Stimulated activated CD8-positive, alpha-beta memory T cell treated with anti-CD3 and anti-CD28 coated beads, Interleukin-15, amount 100 ng/mL, for 4 hours (primary cell): ENCODE measurements around the gene CERS1.

ENCODE experiments used
- DNase-seq, 2 donors: peaks; one replicate each; pipeline ENCODE4 v3.0.0-alpha.2; 2020; ENCODE audit warnings: low read depth in 2 of 2

CERS1 gene, protein sequence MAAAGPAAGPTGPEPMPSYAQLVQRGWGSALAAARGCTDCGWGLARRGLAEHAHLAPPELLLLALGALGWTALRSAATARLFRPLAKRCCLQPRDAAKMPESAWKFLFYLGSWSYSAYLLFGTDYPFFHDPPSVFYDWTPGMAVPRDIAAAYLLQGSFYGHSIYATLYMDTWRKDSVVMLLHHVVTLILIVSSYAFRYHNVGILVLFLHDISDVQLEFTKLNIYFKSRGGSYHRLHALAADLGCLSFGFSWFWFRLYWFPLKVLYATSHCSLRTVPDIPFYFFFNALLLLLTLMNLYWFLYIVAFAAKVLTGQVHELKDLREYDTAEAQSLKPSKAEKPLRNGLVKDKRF

DNA sequence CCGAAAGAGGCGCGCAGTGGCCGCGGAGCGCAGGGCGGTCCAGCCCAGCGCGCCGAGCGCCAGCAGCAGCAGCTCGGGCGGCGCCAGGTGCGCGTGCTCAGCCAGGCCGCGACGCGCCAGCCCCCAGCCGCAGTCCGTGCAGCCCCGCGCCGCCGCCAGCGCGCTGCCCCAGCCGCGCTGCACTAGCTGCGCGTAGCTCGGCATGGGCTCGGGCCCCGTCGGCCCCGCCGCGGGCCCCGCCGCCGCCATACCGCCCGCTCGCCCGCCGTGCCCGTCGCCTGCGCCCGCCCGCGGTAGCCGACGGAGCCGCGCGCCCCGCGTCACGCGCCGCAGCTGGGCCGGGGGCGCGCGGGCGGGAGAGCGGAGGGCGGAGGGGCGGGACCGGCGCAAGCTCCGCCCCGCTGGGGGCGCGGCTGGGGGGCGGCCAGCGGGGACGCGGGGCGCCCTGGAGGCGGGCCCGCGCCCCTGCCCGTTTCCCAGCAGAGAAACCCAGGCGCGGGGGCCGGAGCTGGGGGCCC, at the start of gene CERS1:
TSS of gene CERS1 (minus strand) at position 335 of the 518 bp plus-strand sequence. CDS start at position 249, 86 bp downstream.
- no peak for DNase-seq

DNA sequence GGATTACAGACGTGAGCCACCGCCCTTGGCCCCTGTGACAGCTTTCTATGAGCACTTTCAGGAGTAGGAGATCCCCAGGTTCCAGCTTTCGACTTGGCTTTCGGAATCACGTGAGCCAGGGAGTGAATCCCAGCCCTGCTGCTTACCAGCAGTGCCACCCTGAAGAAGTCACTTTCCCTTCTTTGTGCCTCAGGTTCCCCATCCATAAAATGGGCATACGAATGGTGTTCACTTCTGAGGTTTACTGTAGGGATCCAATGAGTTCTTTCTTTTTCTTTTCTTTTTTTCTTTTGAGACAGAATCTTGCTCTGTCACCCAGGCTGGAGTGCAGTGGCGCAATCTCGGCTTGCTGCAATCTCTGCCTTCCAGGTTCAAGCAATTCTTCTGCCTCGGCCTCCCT, 49.3 kb upstream of the CERS1 start:
- no peak for DNase-seq

DNA sequence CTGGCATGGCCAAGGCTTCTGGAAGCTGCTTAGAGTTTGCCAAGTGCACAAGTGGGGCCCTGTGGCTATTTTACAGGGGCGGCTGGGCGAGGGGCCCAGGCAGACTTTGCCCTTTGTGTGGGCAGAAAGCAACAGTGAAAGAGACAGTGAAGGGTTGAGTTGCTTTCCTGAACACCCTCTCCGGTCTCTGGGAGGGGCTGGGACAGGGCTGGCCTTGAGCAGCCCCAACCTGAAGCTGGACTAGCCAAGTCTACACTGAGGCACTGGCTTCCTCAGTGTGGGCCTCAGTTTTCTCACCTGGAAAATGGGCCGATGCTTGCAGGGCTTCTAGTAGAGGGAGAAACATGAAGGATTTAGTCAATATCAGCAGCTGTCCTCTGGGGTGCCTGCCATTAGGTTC, 47.5 kb upstream of the CERS1 start:
- no peak for DNase-seq

DNA sequence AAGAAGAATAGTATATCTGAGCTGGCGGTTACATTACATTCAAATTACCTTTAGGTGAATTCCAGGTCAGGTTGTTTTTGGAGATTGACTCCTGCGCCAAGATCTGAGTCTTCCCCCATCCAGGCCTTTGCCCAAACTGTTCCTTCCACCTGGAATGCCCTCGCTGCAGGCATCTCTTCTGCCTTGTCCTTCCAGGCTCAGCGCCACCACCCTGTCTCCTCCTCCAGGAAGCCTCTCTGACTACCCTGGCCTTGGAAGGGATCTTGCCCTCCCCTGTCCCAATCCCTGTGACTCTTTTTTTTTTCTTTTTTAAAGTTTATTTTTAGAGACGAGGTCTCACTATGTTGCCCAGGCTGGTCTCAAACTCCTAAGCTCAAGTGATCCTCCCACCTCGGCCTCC, 46.7 kb upstream of the CERS1 start:
- no peak for DNase-seq

DNA sequence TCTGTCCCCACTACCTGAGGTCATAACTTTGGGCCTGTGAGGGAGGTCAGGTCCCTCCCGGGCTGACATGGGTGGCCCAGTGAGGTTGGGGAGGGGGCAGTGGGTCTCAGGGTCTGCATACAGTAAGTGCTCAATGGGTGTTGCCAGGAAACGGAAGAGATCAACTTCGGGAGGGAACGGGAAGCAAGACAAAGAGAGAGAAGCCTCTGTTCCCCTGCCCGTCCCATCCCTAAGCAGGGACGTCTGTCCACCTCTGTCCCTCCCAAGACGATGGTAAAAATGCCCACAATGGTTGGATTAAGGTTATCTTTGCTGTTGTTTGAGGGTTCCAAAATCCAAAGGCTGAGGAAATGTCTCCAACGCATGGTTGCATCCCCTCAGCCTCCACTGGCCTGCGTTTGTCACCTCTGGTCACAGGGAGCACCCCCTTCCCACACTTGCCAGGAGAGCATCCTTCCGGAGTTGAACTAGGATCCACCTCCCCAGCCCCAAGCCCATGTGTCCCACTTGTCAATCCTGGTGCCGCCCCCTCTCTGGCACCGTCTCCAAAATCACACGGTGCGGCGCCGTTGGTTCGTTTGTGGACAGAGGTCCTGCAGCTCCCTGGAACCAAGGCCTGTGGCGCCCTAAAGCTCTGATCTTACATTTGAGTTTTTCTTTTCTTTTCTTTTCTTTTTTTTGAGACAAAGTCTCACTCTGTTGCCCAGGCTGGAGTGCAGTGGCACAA, 45.8 kb upstream of the CERS1 start:
- DNase-seq: no peak

DNA sequence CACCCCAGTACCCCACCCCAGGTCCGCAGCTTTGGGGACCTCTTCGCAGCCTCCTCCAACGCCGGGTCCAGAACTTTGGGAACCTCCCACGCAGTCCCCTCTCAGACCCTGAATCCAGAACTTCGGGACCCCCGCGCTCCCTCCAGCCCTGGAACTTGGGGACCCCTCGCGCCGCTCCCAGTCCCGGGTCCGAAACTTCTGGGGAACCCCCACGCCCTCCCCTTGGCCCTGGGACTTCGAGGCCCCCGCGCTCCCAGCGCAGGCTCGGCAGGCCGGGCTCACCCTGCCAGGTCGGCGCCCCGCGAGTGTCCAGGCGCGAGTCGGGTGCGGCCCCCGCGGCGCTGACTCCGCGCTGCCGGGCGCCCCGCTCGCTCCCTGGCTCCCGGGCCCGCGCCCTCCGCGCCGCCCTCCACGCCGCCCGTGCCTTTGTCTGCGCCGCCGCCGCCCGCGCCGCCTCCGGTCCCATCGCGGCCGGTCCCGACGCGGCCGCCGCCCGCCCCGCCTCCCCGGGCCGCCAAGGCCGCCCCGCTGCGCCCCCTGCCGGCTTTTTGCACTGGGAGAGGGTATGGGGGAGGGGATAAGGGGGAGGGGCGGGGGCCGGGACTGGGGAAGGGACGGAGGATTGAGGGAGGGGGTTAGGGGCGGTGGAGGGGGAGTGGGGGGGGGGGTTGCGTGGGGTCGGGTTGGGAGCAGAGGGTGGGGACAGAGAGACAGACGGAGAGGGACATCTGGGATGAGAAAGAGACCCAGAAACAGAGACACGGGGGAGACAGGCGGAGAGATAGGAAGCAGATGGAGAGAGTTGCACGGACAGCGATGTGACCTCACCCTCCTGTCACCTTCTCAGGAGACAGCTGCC, 45.0 kb upstream of the CERS1 start, which contains the start of gene HOMER3:
TSS of gene HOMER3 (minus strand) at position 449 of the 859 bp plus-strand sequence. CDS start 2,235 bp downstream, outside the sequence.
- DNase-seq: peak; percentile 29 to 49

DNA sequence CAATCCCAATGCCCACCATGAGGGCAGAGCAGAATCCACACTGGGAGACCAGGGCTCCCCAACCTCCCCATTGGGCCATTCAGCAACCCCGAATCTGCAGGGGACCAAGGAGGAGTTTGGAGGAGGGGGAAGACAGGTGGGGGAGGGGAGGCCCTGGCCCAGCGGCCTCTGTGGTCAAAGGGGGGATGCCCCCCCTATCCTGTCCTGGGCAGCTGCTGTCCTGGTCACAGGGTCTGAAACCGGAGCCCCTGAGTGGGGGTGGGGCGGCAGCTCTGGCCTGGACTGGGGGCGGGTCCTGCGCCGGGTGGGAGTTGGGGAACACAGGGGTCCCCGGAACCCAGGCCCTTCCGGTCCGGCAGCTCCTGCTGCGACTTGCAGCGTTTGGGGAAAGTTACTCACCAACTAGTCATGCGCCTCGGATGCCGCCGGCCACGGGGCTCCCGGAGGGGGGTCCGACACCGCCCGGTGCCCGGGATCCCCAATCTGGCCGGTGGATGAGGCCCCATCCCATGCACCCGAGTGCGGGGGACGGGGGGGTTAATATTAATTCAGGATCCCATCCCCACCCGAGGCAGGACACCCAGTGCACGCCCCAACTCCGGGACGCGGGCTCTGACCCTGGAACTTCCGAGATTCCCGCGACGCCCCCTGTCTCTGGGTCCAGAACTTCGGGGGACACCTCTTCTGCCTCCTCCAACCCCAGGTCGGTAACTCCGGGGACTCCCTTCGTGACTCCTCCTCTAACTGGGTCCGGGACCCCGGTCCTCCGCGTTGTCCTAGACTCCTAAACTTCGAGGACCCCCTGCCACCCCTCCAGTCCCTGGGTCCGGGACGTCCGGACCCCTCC, 44.2 kb upstream of the CERS1 start:
- no peak for DNase-seq

DNA sequence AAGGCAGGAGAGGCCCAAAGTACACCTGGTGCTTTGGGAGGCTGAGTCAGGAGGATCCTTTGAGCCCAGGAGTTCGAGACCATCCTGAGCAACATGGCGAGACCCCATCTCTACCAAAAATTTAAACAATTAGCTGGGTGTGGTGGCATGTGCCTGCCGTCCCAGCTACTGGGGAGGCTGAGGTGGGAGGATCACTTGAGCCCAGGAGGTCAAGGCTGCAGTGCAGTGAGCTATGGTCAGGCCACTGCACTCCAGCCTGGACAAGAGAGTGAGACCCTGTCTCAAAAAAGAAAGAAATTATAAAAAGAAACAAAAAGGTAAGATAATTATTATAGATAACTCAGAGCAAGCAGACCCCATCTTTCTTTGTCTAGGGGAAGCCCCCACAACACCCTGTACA, 43.2 kb upstream of the CERS1 start:
- DNase-seq: no peak

DNA sequence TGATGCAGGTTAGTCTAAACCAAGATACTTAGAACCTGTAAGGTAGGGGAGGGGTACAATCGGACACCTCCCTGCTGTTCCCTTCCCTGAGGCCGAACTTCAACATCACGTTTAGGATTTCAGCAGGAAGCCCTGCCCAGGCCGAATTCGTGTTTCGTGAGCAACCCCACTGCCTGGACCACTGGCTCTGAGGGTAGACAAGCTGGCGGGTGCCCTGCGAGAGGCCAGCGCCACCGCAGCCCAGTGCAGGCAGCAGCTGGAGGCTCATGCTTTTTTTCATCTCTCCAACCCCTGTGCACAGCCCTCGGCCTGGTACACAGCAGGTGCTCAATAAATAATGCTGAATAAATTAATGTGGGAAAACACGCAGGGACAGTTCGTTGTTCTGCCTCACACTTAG, 37.3 kb upstream of the CERS1 start:
- no peak for DNase-seq

DNA sequence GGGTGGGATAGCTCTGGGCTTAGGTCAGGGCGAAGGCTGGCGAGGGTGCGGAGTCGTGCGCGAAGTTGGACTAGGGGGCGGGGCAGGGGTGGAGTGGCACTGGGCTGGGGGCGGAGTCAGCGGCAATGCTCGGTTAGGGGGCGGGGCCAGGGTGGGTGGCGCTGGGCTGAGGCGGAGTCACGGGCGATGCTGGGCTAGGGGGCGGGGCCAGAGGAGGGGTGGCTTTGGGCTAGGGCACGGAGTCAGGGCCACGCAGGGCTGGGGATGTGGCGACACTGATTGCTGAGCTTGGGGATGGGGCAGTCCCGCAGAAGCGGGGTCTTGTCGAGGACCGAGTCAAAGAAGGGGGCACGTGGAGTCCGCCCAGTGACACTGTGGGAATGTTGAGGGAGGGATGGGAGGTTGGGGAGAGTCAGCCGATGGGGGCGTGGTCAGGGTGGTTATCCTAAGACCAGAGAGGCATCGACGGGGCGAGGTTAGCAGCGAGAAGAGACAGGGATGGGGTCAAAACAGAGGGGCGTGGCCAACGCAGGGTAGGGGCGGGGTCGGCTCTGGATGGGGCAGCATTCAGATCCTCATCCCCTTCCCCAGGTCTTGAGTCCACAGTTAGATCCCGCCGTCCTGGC, 36.4 kb upstream of the CERS1 start:
- peak; percentile 37 to 65 for DNase-seq

DNA sequence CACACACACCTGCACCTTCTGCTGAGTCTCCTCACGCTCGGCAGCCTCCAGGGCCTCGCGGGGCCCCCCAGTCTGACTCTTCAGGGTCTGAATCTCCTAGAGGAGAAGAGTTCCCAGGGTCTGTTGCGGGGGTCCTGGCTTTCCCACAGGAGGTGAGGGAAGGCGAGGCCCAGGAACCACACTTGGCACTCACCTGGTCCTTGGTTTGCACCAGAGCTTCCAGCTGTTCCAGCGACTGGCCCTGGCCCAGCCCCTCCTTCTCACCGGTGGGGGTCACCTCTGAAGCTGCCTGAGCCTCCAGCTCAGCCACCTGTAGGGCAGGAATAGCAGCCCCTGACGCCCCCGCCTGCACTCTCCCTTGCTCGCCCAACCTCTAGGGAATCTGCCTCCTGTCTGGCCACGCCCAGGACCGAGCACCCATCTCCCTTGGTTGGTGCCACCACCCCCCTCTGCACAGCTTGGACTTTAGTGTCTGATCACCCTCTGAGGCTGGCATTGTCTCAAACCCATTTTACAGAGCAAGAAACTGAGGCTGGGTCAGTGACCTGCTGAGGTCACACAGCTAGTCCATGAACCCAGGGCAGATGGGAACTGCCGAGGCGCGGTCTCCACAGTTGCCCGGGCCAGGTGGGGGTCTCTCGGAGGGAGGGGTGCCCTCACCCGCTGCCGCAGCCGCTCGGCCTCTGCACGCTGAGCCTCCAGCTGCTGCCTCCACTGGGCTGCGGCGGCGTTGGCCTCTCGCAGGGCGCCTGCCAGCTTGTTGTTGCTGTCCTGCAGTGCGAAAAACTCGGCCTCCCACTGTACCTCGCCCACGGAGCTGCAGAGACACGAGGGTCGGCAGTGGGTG, 35.6 kb upstream of the CERS1 start:
- DNase-seq: no peak

DNA sequence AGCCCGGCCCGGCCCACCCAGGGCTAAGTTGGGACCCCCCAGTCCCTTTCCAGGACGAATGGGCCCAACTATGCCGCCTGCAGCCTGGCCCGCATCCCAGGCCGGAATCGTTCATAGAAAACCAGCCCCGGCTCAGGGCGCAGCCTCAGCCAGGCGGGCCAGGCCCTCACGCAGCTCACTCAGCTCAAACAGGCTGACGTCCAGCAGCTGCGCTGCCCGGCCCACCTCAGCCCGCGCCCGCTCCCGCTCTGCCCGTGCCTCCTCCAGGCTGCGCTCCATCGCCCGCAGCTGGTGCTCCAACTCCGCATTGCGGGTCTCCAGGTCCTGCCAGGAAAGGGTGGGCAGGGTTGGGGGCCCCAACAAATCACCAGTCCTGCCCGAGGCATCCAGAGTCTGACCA, 33.4 kb upstream of the CERS1 start:
- DNase-seq: no peak

DNA sequence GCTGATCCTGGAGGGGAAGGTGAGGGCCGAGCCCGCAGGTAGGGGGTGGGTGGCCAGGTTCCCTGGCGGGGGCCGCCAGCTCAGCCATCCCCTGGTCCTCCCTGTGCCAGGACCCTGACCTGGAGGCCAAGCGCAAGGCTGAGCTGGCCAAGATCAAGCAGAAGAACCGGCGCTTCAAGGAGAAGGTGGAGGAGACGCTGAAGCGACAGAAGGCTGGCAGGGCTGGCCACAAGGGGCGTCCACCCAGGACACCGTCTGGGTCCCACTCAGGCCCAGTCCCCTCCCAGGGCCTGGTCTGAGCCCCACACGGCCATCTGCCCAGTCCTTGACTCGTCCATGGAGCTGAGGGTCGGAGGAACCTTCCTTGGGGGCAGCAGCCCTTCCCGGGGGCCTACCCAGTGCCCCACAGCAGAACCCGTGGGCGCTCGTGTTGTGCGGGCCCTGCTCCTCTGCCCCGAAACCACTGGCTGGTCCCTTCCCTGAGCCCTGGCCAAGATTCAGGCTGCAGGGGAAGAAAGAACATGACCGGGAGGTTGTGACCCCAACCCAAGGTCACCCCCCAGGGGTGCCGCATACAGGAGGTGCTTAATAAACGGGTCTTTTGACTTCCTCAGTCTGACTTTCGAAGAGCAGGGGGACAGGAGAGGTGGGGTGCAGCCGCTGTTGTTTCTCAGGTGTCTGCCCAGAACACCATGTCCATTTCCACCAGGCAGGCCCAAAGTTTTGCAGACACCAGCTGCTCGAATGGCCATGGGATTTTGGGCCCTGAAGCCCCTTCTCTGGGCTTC, 32.3 kb upstream of the CERS1 start:
- DNase-seq: no peak

DNA sequence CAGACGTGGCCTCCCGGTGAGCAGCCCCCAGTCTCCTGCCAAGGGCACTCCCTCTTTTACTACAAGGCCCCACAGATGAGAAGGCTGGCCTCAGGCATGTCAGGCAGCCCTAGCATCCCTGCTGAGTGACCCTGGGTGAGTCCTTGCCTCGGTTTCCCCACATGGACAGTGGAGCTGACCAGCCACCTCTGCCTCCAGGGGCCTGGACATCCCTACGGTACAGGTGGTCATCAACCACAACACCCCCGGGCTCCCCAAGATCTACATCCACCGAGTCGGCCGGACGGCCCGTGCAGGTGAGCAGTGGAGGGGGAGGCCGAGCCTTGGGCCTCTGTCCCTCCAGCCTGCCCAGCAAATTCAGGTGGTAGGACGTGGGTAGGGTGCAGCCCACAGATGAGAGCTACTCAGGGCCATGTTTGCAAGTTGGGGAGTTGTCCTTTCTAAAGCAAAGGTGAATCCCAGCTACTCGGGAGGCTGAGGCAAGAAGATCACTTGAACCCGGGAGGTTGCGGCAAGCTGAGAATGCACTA, 28.8 kb upstream of the CERS1 start:
- DNase-seq: no peak

DNA sequence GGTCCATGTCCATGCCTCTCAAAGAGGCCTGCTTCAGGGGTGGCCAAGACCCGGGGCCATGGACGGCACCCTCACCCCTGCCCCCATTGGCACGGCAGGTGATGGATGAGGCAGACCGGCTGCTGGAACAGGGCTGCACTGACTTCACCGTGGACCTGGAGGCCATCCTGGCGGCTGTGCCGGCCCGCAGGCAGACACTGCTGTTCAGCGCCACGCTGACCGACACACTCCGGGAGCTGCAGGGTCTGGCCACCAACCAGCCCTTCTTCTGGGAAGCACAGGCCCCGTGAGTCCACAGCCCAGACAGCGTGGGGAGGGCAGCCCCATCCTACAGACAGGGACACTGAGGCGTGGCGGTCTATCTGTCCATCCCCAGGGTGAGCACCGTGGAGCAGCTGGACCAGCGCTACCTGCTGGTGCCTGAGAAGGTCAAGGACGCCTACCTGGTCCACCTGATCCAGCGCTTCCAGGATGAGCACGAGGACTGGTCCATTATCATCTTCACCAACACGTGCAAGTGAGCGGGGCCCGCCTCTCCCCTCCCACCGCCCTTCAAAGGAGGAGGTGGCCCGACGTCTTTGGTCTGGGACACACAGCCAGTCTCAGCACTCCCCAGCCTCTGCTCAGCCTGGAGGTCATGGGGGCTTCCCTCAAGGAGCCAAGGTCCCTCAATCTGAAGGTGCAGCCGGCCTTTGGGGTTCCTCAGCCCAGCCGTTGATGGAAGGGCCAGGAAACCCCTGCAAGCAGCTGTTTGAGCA, 26.4 kb upstream of the CERS1 start:
- no peak for DNase-seq

DNA sequence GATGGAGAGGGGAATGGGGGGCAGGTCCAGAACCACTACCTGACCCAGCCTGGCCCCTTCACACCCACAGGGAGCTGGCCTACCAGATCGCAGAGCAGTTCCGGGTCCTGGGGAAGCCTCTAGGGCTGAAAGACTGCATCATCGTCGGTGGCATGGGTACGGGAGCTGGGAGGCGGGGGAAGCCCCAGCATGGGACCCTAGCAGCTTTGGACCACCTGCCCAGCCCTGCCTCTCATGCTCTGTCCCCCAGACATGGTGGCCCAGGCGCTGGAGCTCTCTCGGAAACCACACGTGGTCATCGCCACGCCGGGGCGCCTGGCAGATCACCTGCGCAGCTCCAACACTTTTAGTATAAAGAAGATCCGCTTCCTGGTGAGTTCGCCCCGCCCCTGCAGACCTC, 25.6 kb upstream of the CERS1 start:
- no peak for DNase-seq

DNA sequence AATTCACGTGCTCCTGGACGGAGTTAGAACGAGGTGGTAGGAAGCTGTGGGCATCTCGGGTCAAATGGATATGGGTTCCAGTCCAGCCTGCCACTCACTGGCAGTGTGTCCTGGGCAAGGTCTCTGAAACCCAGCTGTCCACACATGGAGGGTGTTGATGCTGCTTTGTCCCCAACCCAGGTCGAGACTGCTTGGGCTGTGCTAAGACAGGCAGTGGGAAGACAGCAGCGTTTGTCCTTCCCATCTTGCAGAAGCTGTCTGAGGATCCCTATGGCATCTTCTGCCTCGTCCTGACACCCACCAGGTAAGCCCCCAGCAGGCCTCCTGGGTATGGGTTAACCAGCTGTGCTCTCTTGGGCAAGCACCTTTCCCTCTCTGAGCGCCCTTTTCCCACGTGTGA, 24.4 kb upstream of the CERS1 start:
- DNase-seq: no peak

DNA sequence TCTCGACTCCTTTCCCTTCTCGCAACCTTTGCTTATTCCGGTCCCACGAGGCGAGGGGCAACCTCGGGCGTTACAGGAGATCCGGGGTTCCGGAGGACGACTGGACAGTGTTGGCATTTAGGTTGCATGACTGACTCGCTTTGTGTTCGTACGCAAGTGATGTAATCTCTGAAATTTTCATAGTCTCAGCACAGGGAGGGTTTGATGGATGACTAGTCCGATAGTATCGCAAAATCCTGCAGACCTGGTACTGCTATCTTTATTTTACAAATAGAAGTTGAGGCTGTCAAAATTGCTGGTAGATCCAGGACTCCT, 23.9 kb upstream of the CERS1 start:
- DNase-seq: no peak
